ENCODE results near the gene PTPN14. TPM values are rescaled to one million over a fixed set of nuclear protein-coding genes. Genes with fewer than 3 reads are reported as not detected.

PTPN14 gene
- total and polyA plus RNA-seq, 2 of the 8 experiments (the other 6 are each of a cell fraction or from before 2014, with no cell fraction given): 14.4 to 93.6 TPM

- TF ChIP-seq SUZ12 (IDR thresholded peaks at IDR 0.05; ENCODE audit: low read length) (no peak), EZH2 (IDR thresholded peaks at IDR 0.05; ENCODE audit: low read depth, low read length, severe bottlenecking) (no peak), BRCA1 (IDR thresholded peaks at IDR 0.05; ENCODE audit: low read depth, low read length) (no peak), POU5F1 (IDR thresholded peaks at IDR 0.05; ENCODE audit: low read depth, low read length) (no peak), JUND (IDR thresholded peaks at IDR 0.05; ENCODE audit: low read length) (no peak)
- POLR2A ChIA-PET (ENCODE audit: partially characterized antibody): no interaction called here
Measured at GRCh38 chr1:214369364-214369763, 182.0 kb downstream of the PTPN14 start.

More at GRCh38 chr1:214369364-214369763, 182.0 kb downstream of the PTPN14 start:
- H2AFZ ChIP-seq (ENCODE audit: low read length): no peak overlapping the region
- H2BK120ac ChIP-seq (replicated peaks; ENCODE audit: low read depth, low read length): no peak overlapping the region
- H3K27me3 ChIP-seq (replicated peaks in 1 of 4; ENCODE audit: control insufficient read depth in 3 of 4, extremely low read depth in 1 of 4, insufficient read depth in 3 of 4, low read length in 3 of 4): no peaks in the 10 kb centered on the region
- no peak overlapping the region for H2BK15ac ChIP-seq (ENCODE audit: low read length)
- no peak overlapping the region for H4K8ac ChIP-seq (ENCODE audit: extremely low read depth, insufficient read depth, low read length)
- no peak overlapping the region for H3K14ac ChIP-seq (ENCODE audit: insufficient read length)
- H3K79me2 ChIP-seq (ENCODE audit: control insufficient read depth in 1 of 2, insufficient read depth in 2 of 2, low read length in 2 of 2): no peaks in the 10 kb centered on the region
- no peaks in the 10 kb centered on the region for H4K20me1 ChIP-seq (replicated peaks in 1 of 2; ENCODE audit: control insufficient read depth in 1 of 2, insufficient read depth in 2 of 2, low read length in 2 of 2)
- H3K23me2 ChIP-seq (ENCODE audit: low read depth, low read length): no peaks in the 10 kb centered on the region
- no peak overlapping the region for H2BK20ac ChIP-seq (ENCODE audit: low read length)
- CTCF ChIA-PET (ENCODE audit: partially characterized antibody): interaction anchor here (0.8 to 2.2 kb wide), 7 partner anchors 8 to 216 kb away, joined by 3 to 16 read pairs (median 5); no protein-coding TSS in a partner anchor
- 91% methylated on average over 8 of the region's 8 CpGs; no CpG with 5 or more reads in 1 of the 2 experiments for WGBS, 2 experiments (ENCODE audit: extremely low coverage in 1 of 2, insufficient coverage in 1 of 2, insufficient read length in 1 of 2, insufficient replicate concordance in 2 of 2, low coverage in 1 of 2, low lambda C conversion rate in 2 of 2, missing lambda C conversion rate in 1 of 2)
- no peak overlapping the region for H3K4me2 ChIP-seq (ENCODE audit: insufficient read depth in 1 of 2, low read depth in 2 of 2, low read length in 2 of 2)
- DNase-seq (ENCODE audit: low read depth in 1 of 2, low spot score in 2 of 2) (no peak), FAIRE-seq (no peak)
- peaks cover 0 to 34% (median 9%) of the 10 kb centered on the region in 4 experiments; a peak in 5 of 8 replicates for H3K36me3 ChIP-seq (ENCODE audit: control insufficient read depth in 2 of 4, insufficient read depth in 4 of 4, low read length in 3 of 4)
- H2BK12ac ChIP-seq (ENCODE audit: low read depth, low read length): no peak overlapping the region
- no peak overlapping the region for H3K23ac ChIP-seq (ENCODE audit: insufficient read length)
- H3K4me1 ChIP-seq (replicated peaks in 1 of 4; ENCODE audit: control insufficient read depth in 3 of 4, insufficient read depth in 4 of 4, low read length in 3 of 4): no peaks in the 10 kb centered on the region; a peak in 1 of 7 replicates
- H3K9ac ChIP-seq (replicated peaks in 1 of 4; ENCODE audit: extremely low read depth in 1 of 4, low read depth in 3 of 4, low read length in 3 of 4): no peak overlapping the region
- no peak overlapping the region for H3K56ac ChIP-seq (replicated peaks; ENCODE audit: insufficient read length, low read depth, low read length)
- H3K4me3 ChIP-seq (ENCODE audit: extremely low read depth in 1 of 4, insufficient read depth in 2 of 4, low read depth in 3 of 4, low read length in 4 of 4): no peak overlapping the region
- no peak overlapping the region for H3K18ac ChIP-seq (ENCODE audit: extremely low read depth, low read length)
- H3K4ac ChIP-seq (replicated peaks; ENCODE audit: insufficient read length, low read depth, low read length): no peak overlapping the region
- H3K27ac ChIP-seq (ENCODE audit: low read depth, low read length): no peak overlapping the region
- no peak overlapping the region for H4K5ac ChIP-seq (ENCODE audit: insufficient read length, low read depth, low read length)
- H3K79me1 ChIP-seq (ENCODE audit: low read depth, low read length): no peaks in the 10 kb centered on the region; the same call in 1 of the 2 replicates
- no peaks in the 10 kb centered on the region for H3K9me3 ChIP-seq (ENCODE audit: insufficient read depth in 2 of 2, low read depth in 1 of 2, low read length in 1 of 2)
- H2BK5ac ChIP-seq (ENCODE audit: low read depth, low read length): no peak overlapping the region
- no peak overlapping the region for H4K91ac ChIP-seq (replicated peaks; ENCODE audit: insufficient read length, low read length)
- no peak overlapping the region for H2AK5ac ChIP-seq (ENCODE audit: low read depth, low read length)
